HL-60 (cell line): ENCODE results near the gene SH3D19.

ENCODE experiments used
- DNase-seq, 2 experiments: peaks; one replicate each; pipeline ENCODE4 v3.0.0-alpha.2; 2010 to 2020; ENCODE audit warnings: low read depth in 1 of 2, low spot score in 1 of 2
- H3K27ac ChIP-seq: fragments of 250-450 bp; sonication (Bioruptor Pico); replicated peaks from 2 replicates; pipeline ENCODE4 v1.5.1; 2020; ENCODE audit warnings: mild to moderate bottlenecking, moderate library complexity
- H3K27me3 ChIP-seq: fragments of 250-450 bp; sonication (Bioruptor Pico); 2 replicates; pipeline ENCODE4 v1.5.1; 2021; ENCODE audit warnings: mild to moderate bottlenecking, moderate library complexity; ENCODE audit not compliant: insufficient read depth, poor library complexity, severe bottlenecking
- H3K4me3 ChIP-seq: replicated peaks from 2 replicates; pipeline ENCODE4 v1.5.1; 2011; ENCODE audit warnings: mild to moderate bottlenecking, control low read depth, low read length; ENCODE audit not compliant: insufficient read depth
- GABPA ChIP-seq: IDR thresholded peaks from 2 replicates; pipeline ENCODE4 v1.6.1; 2012; ENCODE audit warnings: low read depth
- POLR2AphosphoS5 ChIP-seq: IDR thresholded peaks from 2 replicates; pipeline ENCODE4 v1.6.1; 2012; ENCODE audit warnings: low read depth
- REST ChIP-seq: IDR thresholded peaks from 2 replicates; pipeline ENCODE4 v1.6.1; 2012; ENCODE audit warnings: low read depth; ENCODE audit not compliant: insufficient replicate concordance
- SPI1 ChIP-seq: IDR thresholded peaks from 2 replicates; pipeline ENCODE4 v1.6.1; 2012; ENCODE audit warnings: low read depth, mild to moderate bottlenecking, borderline replicate concordance
- TF ChIP-seq, protein P1 (sequence below): IDR thresholded peaks from one replicate; pipeline ENCODE4 v1.5.1; 2011; ENCODE audit warnings: low read length, control low read depth, inconsistent platforms; ENCODE audit not compliant: insufficient read depth

The SH3D19 gene

GRCh38 chr4:151169223-151169622 lies 156.2 kb downstream of the SH3D19 start:
- Histone ChIP-seq H3K27me3 (no peaks in the 10 kb centered on the region), H3K27ac (no peak overlapping the region), H3K4me3 (no peak overlapping the region)
- no peak for DNase-seq
- TF ChIP-seq GABPA (no peak), SPI1 (no peak), REST (no peak), POLR2AphosphoS5 (no peak)
- TF ChIP-seq, protein P1, sequence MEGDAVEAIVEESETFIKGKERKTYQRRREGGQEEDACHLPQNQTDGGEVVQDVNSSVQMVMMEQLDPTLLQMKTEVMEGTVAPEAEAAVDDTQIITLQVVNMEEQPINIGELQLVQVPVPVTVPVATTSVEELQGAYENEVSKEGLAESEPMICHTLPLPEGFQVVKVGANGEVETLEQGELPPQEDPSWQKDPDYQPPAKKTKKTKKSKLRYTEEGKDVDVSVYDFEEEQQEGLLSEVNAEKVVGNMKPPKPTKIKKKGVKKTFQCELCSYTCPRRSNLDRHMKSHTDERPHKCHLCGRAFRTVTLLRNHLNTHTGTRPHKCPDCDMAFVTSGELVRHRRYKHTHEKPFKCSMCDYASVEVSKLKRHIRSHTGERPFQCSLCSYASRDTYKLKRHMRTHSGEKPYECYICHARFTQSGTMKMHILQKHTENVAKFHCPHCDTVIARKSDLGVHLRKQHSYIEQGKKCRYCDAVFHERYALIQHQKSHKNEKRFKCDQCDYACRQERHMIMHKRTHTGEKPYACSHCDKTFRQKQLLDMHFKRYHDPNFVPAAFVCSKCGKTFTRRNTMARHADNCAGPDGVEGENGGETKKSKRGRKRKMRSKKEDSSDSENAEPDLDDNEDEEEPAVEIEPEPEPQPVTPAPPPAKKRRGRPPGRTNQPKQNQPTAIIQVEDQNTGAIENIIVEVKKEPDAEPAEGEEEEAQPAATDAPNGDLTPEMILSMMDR, result no peak

DNA sequence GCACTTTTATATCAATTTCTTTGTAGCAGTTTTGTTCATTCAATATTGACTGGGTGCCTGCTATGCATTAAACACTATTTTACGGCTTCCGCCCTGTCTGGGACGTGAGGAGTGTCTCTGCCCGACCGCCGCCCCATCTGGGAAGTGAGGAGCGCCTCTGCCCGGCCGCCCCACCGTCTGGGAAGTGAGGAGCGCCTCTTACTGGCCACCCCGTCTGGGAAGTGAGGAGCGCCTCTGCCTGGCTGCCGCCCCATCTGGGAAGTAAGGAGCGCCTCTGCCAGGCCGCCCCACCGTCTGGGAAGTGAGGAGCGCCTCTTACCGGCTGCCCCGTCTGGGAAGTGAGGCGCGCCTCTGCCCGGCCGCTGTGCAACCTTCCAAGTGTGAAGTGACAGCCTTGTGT lies 157.8 kb downstream of the SH3D19 start:
- DNase-seq, result no peak
- TF ChIP-seq SPI1 (no peak), POLR2AphosphoS5 (no peak), REST (no peak)
- TF ChIP-seq, protein P1, result no peak
- Histone ChIP-seq H3K27me3 (no peaks in the 10 kb centered on the region), H3K27ac (no peak overlapping the region), H3K4me3 (no peak overlapping the region)

GRCh38 chr4:151166636-151167035 lies 158.8 kb downstream of the SH3D19 start:
- no peak for DNase-seq
- no peak overlapping the region for H3K4me3 ChIP-seq
- H3K27me3 ChIP-seq, result no peaks in the 10 kb centered on the region
- H3K27ac ChIP-seq, result no peak overlapping the region
- TF ChIP-seq GABPA, result no peak
- TF ChIP-seq, protein P1, result no peak
- TF ChIP-seq REST, result no peak
- no peak for TF ChIP-seq SPI1
- no peak for TF ChIP-seq POLR2AphosphoS5
